Stimulated activated CD4-positive, alpha-beta T cell treated with anti-CD3 and anti-CD28 coated beads, Interleukin-15, amount 100 ng/mL, for 24 hours (primary cell): Measurements from ENCODE around the gene C6orf47.

Experiments used
- DNase-seq: peaks from one replicate; pipeline ENCODE4 v3.0.0-alpha.2; 2020

C6orf47 gene

DNA sequence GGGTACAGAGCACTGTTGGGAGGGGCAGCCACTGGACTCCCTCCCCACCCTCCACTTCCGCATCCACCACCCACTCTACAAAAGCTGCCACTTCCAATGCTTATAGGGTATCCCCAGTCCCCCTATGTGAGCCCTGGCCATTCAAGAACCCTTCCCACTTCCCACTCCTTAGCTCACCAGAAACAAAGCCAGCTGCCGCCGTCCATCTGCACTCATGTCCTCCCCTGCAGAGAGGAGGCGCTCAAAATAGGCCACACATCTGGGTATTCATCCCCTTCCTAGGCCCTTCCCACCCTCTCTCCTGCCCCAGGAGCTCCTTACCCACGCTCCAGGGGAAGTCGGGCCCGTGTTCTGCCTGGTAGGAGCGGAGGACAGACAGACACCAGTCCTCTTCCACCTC is 26.7 kb upstream of the C6orf47 start:
- no peak for DNase-seq

DNA sequence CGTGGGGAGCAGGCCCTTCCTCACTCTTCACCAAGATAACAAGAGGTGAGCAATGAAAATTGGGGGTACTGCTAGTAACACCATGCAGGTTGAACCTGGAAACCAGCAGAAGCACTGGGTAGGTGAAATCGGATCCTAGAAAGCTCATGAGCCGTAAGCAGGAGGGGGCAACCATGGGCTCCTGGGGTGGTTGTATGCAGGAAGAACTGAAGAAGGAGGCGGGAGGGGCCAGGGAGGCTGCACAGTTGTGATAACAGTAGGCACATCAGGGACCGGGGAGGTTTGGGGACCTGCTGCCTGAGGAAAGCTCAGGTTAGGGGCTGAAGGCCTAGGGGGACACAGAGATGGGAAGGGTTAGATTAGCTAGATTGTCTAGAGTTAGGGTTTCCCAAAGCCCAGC is 25.9 kb upstream of the C6orf47 start:
- DNase-seq = no peak

DNA sequence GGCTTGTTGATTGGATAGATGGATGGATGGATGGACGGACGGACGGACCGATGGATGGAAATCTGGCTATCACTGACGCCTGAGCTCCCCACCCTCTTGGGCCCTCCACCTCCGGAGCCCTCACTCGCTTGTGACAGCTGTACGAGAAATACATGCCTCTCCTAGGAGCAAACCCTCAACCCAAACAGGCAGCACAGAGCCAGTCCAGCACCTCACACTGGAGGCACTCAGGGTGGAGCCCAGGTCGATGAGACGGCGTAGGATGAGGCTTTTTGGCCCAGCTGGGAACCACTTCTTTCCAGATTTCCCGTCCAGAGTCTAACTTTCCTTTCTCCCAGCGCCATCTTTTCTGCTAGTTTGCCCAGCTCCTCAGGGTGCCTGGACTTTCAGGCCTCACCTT is 23.0 kb upstream of the C6orf47 start:
- DNase-seq = no peak

DNA sequence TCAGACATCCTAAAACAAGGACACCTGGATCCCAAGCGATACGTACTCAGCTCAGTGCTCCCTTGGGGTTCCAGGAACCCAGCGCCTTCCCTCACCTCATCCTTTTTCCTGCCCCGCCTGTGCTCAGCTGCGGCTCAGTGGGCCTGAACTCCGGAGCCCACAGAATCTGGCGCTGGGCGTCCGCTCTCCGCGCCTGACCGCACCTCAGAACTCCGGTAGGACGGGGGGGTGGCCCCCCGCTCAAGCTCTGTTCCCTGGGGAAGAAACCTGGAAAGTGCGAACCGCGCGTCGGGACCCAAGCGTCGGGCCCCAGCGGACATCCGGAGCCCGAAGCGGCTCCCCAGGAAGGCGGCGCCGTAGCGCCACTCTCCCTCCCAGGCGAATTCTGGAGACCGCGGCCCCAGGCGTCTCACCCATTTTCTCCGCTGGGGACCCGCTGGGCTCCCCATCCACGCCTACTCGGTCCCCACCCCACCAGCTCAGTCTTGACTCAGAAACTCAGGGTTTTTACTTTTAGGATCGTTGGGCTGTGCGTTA is 20.6 kb upstream of the C6orf47 start:
- peak; percentile 70 for DNase-seq

DNA sequence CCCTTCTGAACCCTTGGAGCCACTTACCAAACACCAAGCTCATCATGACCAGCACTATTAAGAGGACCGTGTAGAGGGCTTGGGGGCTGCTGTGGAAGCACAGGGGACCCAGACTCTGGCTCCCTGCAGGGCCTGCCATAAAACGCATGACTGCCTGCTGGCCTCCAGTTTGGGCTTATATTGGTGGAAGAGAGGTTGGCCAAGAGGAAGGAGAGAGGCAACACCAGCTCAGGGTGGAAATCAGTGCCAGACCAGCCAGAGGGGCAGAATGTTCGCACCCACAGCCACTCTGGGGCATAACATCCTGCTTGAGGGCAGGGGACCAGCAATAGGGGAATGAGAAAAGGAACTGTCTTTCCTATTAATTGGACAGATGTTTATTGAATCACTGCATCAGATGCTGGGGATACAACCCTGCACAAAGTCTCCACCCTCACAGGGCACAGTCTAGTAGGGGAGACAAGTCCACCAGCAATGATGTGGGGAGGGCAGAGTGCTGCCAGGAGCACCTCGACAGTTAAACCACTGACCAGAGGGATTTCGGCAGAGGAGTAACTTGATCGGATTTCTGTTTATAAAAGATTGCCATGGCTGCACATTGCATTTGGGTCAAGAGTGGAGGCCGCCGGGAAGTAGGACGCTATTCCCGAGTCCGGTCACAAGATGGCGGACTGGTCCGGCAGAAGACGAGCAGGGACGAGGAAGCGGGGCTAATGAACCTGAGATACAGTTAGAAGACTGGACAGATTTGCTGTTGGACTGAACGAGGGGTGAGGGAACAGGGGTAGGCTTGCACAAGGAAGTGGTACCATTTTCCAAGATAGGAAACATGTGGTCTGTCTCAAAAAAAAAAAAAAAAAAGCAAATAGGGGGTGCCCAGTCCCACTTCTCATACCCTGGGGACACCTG is 19.9 kb upstream of the C6orf47 start, which contains the start of gene LY6G5C:
TSS of gene LY6G5C (minus strand) at position 842 of the 909 bp plus-strand sequence. CDS start at position 148, 694 bp downstream.
- peak; percentile 72 for DNase-seq

DNA sequence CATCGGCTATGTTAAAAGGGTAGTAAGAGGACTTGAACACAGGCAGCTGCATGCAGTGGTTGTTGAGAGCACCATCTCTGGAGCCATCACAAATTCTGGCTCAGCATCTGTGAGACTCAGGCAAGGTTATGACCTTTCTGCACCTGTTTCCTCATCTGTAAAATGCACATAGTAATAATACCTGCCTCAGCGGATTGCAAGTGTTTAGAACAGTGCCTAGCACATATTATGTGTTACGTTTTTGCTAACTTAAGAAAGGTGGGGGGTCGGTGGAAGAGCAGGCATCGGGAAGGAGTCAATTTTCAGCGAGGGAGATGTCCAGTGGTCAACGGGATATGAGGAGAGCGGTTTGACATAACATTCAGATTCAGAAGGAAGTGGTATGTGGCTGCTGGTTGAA is 17.4 kb upstream of the C6orf47 start:
- DNase-seq = no peak

DNA sequence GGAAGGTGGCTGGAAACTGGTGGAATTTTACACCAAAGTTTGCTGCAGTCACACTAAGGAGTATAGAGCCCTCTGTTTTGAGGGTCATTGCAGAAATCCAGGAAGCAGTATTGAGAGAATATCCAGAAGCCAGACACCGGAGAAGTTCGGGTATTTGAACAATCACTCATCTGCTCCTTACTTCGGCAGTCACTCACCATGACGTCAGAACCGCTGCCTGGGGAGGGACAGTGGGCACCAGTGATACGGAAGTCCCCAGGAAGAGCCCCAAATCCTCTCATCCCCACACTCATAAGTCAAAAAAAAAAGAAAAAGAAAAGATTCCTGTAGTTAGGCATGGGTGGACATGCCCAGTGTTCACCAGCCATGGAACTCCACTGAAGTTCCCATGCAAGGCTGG is 16.3 kb upstream of the C6orf47 start:
- DNase-seq = no peak

DNA sequence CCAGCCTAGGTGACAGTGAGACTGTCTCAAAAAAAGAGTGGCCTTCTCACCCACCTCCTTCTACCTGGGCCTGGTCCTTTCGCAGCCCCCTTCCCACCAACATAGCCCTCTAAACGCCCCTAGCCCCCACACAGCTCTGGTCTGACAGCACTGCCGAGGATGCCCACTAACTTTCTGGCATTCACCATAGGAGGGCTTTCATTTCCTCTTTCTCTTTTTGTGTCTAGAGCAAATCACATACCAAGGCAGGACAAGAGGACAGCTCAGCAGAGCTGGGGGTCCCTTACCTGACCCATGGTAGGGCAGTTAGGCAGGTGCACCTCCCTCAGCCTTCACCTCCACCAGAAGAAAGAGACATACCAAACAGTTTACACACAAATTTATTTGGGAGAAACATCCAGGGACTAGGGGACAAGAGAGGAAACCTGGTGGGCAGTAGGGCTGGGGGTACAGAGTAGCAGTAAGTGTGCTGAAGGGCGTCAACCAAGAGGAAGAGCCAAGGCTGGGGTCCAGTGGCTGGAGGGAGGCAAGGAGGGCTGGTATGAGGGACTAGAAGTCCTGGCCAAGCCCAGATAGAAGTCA is 15.8 kb upstream of the C6orf47 start:
- no peak for DNase-seq

DNA sequence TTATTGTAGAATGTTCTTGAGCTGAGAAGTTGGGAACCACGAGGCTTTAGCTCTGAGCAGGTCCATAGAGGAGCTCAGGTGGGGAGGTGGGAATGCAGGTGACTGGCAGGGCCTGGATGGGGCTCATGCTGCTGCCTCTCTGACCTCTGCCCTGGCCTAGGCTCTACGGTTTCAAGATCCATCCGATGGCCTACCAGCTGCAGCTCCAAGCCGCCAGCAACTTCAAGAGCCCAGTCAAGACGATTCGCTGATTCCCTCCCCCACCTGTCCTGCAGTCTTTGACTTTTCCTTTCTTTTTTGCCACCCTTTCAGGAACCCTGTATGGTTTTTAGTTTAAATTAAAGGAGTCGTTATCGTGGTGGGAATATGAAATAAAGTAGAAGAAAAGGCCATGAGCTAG is 9.1 kb upstream of the C6orf47 start, which contains the start of gene LY6G5B:
TSS of gene LY6G5B (plus strand) at position 301 of the 400 bp plus-strand sequence. CDS start 975 bp downstream, outside the sequence.
- DNase-seq = no peak

DNA sequence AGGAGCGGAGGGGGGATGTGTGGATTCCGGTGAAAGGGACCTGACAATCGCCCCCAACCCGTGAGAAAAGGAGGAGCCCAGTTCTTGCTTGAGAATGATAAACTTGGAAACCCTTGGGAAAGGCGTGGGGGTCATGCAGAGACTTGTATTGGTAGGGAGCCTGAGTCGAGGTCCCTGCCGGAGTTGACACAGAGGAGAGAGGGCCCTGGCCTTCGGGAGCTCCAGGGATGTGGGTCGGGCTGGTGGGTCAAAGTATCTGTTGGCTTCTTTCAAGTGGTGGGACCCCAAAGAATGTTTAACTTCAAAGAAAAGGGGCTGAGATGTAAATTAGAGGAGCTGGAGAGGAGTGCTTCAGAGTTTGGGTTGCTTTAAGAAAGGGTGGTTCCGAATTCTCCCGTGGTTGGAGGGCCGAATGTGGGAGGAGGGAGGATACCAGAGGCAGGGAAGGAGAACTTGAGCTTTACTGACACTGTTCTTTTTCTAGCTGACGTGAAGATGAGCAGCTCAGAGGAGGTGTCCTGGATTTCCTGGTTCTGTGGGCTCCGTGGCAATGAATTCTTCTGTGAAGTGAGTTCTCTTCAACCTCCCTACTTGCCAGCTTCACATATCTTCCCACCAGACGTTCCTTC is 5.9 kb upstream of the C6orf47 start:
- DNase-seq = no peak

DNA sequence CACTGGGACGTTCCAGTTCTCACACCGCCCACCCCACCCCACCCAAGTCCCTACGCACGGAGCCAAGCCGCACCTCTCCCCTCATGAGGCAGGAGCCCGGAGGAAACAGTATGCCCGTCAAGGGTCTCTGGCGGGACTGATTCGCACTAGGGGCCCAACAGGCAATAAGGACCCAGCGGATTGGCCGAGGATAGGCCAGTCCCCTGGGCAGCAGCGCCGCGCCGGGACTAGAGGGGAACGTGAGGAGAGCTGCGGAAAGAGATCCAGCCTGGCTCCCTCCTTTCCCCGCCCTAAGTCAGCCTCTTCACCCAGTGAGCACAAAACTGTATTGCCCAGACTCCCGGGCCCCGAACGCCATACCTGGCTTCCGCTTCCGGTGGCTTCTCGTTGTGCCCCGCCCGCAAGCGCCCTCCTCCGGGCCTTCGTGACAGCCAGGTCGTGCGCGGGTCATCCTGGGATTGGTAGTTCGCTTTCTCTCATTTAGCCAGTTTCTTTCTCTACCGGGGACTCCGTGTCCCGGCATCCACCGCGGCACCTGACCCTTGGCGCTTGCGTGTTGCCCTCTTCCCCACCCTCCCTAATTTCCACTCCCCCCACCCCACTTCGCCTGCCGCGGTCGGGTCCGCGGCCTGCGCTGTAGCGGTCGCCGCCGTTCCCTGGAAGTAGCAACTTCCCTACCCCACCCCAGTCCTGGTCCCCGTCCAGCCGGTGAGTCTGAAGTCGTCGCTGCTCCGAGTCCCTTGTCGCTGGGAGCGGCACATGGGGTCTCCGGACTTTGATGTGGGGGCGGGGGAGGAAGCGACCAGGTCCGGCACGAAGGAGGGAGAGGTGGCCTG is 5.1 kb upstream of the C6orf47 start, which contains the start of gene CSNK2B:
TSS of gene CSNK2B (plus strand) at position 580 of the 836 bp plus-strand sequence. CDS start 752 bp downstream, outside the sequence.
- DNase-seq = peak; percentile 99

DNA sequence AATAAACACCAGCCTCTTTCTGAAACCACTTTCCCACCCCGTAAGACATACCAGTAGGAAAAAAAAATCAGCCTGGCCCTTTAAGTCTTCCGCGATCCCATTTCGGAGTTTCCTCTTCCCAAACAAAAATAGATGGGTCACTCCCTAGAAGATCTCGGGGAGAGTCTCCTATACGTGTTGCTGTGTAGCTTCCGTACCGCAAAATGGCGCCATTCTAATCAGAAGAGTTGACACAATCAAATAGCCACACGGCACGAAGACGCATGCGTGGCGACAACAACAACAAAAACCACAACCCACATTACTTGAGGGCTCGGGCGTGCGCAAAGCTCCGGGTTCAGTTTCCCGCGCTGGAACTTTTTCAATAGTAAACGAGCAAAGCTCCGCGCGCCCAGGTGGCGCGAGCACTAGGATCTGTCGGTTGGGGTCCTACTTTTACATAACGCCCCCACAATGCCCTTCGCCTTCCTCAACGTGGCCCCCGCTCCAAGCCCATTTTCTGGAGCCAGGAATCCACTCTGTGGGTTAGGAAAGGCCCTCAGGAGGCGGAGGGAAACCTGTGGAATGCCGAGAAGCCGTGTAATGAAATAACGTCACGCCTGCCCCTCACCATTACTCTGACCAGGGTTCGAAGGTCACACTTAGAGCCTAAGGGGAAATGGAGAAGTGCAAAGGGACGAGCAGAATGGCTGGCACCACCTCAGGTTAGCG is 4.4 kb upstream of the C6orf47 start, which contains the start of gene GPANK1:
TSS of gene GPANK1 (minus strand) at position 208 of the 711 bp plus-strand sequence. CDS start 519 bp downstream, outside the sequence.
- peak; percentile 92 for DNase-seq

DNA sequence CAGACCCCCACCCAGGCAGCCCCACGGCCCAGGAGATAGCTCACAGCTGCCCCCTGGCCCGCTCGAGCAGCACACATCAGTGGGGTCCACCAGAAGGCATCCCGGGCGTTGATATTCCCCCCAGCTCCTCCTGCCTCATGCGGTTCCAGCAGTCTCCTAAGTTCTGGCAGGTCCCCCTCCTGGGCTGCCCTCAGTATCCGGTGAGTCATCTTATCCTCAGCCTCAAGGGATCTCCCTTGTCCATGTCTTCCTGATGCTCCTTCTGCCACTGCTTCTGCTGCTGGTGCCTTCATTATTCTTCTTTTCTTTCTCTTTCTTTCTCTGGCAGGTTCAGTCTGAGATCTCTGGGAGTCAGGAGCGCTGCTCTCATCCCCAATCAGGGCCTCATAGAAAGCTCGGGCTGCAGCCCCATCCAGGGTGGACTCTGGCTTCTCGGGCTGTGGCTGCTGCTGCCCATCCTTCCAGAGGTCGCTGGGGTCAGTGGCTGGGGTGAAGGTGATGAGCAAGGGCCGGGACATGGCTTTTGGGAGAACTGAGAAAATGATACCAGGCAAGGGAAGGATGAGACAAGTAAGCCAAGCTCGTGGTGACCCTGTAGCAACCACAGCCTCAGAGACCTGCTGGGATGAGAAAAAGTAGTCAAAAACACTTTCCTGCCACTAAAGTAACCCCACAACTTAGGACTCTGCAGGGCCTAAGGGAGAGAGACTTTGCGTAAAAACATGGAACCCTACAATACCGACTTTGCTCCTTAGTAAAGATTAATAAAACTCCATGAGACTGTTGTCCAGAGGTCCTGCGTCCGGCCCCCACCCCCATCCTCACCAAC is 3.6 kb upstream of the C6orf47 start:
- DNase-seq = no peak

DNA sequence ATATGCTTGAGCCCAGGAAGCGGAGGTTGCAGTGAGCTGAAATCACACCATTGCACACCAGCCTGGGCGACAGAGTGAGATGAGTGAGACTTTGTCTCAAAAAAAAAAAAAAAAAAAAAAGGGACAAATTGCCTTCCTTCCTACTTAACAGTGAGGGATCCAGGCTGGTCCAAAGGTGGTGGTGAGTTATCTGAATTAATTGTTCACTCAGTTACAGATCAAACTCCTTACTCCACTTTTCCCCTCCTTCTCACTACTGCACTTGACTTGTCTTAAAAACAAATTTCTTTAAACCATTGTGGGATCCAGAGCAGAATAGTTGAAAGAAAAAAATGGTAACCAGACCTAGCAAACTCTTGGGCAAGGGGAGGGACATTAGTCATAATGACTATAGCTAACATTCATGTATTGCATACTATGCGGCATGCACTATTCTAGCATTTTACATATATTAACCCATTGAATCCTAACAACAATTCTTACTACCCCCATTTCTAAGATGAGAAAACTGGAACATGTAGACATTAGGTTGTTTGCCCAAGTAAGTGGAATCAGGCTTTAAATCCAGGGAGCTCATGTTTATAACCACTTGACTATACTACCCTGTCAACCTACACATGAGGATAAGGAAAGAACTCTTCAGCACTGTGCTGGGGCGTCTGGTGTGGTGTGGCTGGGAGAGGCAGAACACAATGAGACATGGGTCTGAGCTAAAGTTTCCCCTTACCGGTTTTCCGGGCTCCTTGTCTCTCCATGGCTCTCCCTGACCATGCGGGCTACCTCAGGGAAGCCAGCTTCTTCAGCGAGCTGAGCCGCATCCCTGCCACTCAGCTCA is 2.8 kb upstream of the C6orf47 start:
- DNase-seq = no peak

DNA sequence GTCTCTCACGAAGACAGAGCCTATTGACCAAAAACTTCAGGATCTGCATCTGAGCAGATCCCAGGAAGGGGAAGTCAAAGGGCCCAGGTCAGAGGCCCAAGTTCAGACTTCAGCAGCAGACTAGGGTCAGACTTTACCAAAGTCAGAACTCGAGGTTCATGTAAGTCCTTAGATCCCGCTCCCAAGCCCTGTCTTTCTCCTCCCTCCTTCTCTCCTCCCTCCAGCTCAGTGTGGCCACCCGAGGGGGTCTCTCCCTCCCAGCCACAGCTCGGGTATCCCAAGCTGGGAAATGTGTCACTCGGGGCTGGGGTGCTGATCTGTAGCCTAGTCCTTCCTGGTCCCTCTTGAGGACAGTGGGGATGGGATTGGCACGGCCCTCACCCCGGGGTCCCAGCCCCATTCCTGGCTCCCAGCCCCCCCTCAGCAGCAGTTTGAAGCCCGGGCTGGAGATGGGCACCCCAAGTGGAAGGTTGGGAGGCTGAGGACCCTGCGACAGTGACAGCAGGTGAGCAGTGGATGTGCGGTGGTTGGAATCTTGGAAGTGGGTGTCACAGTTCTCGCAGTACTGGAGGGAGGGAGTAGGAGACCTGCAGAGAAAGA is 1.6 kb upstream of the C6orf47 start:
- DNase-seq = no peak

DNA sequence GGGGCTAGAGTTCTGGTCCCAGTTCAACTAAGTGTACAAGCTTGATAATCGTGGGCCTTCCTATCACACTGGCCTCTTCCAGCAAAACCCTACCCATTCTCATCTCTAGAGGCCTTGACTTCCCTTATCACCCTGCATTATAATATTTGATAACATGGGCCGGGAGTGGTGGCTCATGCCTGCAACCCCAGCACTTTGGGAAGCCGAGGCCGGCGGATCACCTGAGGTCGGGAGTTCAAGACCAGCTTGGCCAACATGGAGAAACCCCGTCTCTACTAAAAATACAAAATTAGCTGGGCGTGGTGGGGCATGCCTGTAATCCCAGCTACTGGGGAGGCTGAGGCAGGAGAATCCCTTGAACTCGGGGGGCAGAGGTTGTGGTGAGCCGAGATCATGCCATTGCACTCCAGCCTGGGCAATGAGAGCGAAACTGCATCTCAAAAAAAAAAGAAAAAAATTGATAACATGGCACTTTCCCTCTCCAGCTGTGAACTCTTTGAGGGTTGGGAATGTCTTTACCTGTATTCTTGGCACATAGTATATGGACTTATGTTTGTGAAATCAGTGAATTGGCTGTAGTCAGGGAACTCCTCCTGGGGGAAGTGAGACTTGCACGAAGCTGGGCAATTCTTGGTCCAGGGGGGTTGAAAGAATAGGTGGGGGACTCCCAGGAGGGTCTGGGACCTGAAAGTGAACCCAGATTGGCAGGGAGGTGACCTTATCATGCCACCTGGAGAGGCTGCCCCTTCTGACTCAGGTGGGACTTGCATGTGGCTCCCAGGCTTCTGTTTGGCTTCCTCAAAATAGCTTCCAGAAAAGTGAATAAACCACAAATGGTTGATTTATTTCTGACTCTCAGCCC is 915 bp upstream of the C6orf47 start:
- DNase-seq = no peak

DNA sequence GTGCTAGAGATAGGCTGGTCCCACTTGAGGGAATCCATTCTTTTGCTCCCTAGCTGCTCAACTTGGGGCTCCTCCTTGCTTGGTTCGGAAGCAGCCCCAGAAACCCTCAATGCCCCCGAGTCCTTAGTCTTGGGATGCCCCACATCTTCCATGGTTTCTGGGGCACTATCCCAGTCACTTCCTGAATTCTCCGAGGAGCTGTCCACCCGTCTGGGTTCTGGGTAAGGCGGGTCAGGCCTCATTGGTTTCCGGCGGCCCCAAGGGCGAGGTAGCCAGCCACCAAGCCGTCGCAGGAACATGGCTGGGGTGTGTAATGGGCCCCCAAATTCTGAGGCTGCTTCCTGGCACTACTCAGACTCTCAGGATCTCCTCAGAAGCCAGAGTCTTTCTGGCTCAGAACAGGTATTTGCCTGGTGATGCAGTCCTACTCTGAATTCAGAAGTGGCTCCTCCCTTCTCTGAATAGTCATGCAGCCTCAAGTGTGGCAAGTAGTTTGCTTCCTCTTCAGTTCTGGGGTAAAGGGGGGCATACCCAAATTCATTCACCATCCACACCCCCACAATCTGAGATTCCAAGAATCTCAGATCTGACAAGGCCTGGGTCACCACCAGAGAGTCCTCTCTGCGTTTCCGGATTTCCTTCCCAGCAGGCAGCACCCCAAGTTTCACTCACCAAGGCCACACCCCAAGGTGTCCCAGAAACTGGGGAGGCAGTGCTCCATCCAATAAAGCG is 763 bp downstream of the C6orf47 start:
- peak; percentile 64 for DNase-seq
